K562 (cell line): ENCODE measurements around the gene SQOR. TPM values are rescaled to one million over a fixed set of nuclear protein-coding genes. Genes with fewer than 3 reads are reported as not detected.

Source experiments
- ATAC-seq: fragments of 200-7000 bp; cut with Tn5 transposase; 3 replicates; pipeline ENCODE4 v1.9.1; 2020; ENCODE audit warnings: moderate library complexity
- BruUV-seq: library from RNA; stranded (reverse); fragments of 400-500 nt; replicated peaks from 2 replicates; lab custom pipeline; 2021; lab: Mats Ljungman, UMichigan
- CTCF ChIA-PET: fragments of 300-600 bp; formaldehyde crosslinking; extraction: SDS; loops from one replicate; lab custom pipeline; 2021; ENCODE audit warnings: low intra/inter-chr PET ratio; lab: Yijun Ruan, JAX
- POLR2A ChIA-PET: fragments of 300-600, 350-650 bp; sonication (Branson Sonifier 250); formaldehyde crosslinking; extraction: SDS; loops from one replicate; lab custom pipeline; 2021; ENCODE audit warnings: antibody characterized with exemption, inconsistent platforms; lab: Yijun Ruan, JAX
- DNase-seq, 4 experiments: peaks; one replicate each; pipeline versions ENCODE4 v3.0.0 to v3.0.0-alpha.2; 2011 to 2018; ENCODE audit warnings: low spot score in 3 of 4, mixed read lengths in 3 of 4; ENCODE audit errors: extremely low read depth in 1 of 4
- FAIRE-seq: peaks from 2 replicates; lab custom pipeline; 2011; peaks lifted over from hg19 to GRCh38; lab: Jason Lieb, UNC
- H2AFZ ChIP-seq: 2 replicates; pipeline ENCODE4 v1.6.0; 2011; ENCODE audit warnings: low read depth, low read length, control low read depth, inconsistent platforms
- H3K27ac ChIP-seq: fragments of 200-600 bp; 3 replicates; pipeline ENCODE4 v1.8.0; 2011; ENCODE audit warnings: low read depth, mild to moderate bottlenecking, control low read depth, inconsistent platforms, low read length, moderate library complexity, mixed read lengths; ENCODE audit errors: extremely low read depth
- H3K27me3 ChIP-seq, 2 experiments: fragments of 300-600 bp in 1 of 2; 2 replicates in 1 of 2; 3 replicates in 1 of 2; pipeline versions ENCODE4 v1.6.0 to v1.8.0; 2011; ENCODE audit warnings: inconsistent platforms in 2 of 2, low read length in 2 of 2, mild to moderate bottlenecking in 1 of 2, mixed read lengths in 1 of 2, moderate library complexity in 1 of 2; ENCODE audit not compliant: control insufficient read depth in 2 of 2, insufficient read depth in 2 of 2
- H3K36me3 ChIP-seq: fragments of 300-600 bp; 3 replicates; pipeline ENCODE4 v1.8.0; 2011; ENCODE audit warnings: mild to moderate bottlenecking, low read length, inconsistent platforms; ENCODE audit not compliant: control insufficient read depth, insufficient read depth
- H3K4me1 ChIP-seq, 2 experiments: fragments of 200-600 bp in 1 of 2; replicated peaks in 1 of 2; 2 replicates in 1 of 2; 3 replicates in 1 of 2; pipeline versions ENCODE4 v1.5.1 to v1.8.0; 2011; ENCODE audit warnings: inconsistent platforms in 2 of 2, low read length in 2 of 2, mild to moderate bottlenecking in 1 of 2, mixed read lengths in 1 of 2, moderate library complexity in 1 of 2; ENCODE audit not compliant: control insufficient read depth in 2 of 2, insufficient read depth in 2 of 2
- H3K4me2 ChIP-seq: 2 replicates; pipeline ENCODE4 v1.6.1; 2011; ENCODE audit warnings: low read length, control low read depth, inconsistent platforms, mixed read lengths; ENCODE audit not compliant: insufficient read depth
- H3K4me3 ChIP-seq: fragments of 200-600 bp; sonication (generic), shearing (Covaris generic); 2 replicates; pipeline ENCODE4 v1.5.1; 2016; ENCODE audit warnings: control low read depth, inconsistent platforms
- H3K79me2 ChIP-seq: fragments of 200-600 bp; 3 replicates; pipeline ENCODE4 v1.8.0; 2011; ENCODE audit warnings: low read length, inconsistent platforms; ENCODE audit not compliant: control insufficient read depth, insufficient read depth
- H3K9ac ChIP-seq, 2 experiments: 2 replicates each; pipeline versions ENCODE4 v1.6.0 to v1.6.1; 2011; ENCODE audit warnings: low read depth in 2 of 2, low read length in 2 of 2, control low read depth in 1 of 2, inconsistent platforms in 1 of 2, mild to moderate bottlenecking in 1 of 2, mixed read lengths in 1 of 2; ENCODE audit not compliant: insufficient read depth in 1 of 2
- H3K9me1 ChIP-seq: one replicate; pipeline ENCODE4 v1.6.0; 2011; ENCODE audit warnings: inconsistent platforms, mild to moderate bottlenecking, low read length, moderate library complexity; ENCODE audit not compliant: control insufficient read depth, insufficient read depth
- H3K9me3 ChIP-seq: replicated peaks from 2 replicates; pipeline ENCODE4 v1.5.1; 2011; ENCODE audit warnings: low read depth, low read length, inconsistent platforms; ENCODE audit not compliant: control insufficient read depth, insufficient read depth
- H4K20me1 ChIP-seq: replicated peaks from 2 replicates; pipeline ENCODE4 v1.6.1; 2011; ENCODE audit warnings: low read length, inconsistent platforms, mixed read lengths; ENCODE audit not compliant: control insufficient read depth, insufficient read depth
- BACH1 ChIP-seq: fragments of 200-800 bp; sonication (Bioruptor generic); IDR thresholded peaks from 2 replicates; pipeline ENCODE4 v1.6.1; 2016; ENCODE audit warnings: missing genetic modification characterization, missing compliant biosample characterization
- CREB3 ChIP-seq: fragments of 450-650 bp; conservative IDR thresholded peaks from 2 replicates; pipeline ENCODE4 v1.6.1; 2016; ENCODE audit warnings: missing genetic modification characterization, low read depth, mild to moderate bottlenecking, missing compliant biosample characterization, moderate library complexity
- EGR1 ChIP-seq: fragments of 450-650 bp; conservative IDR thresholded peaks from 2 replicates; pipeline ENCODE4 v1.6.1; 2017; ENCODE audit warnings: mild to moderate bottlenecking
- HMBOX1 ChIP-seq: sonication (generic); IDR thresholded peaks from 2 replicates; pipeline ENCODE4 v1.6.1; 2016
- MEIS2 ChIP-seq: fragments of 450-650 bp; IDR thresholded peaks from 2 replicates; pipeline ENCODE4 v1.6.1; 2014; ENCODE audit warnings: mild to moderate bottlenecking; ENCODE audit not compliant: partially characterized antibody
- NR2F6 ChIP-seq: fragments of 450-650 bp; formaldehyde crosslinking; IDR thresholded peaks from 2 replicates; pipeline ENCODE4 v1.4.0; 2020; ENCODE audit warnings: mild to moderate bottlenecking
- PHF21A ChIP-seq: fragments of 450-650 bp; IDR thresholded peaks from 2 replicates; pipeline ENCODE4 v1.6.1; 2017; ENCODE audit warnings: low read depth, borderline replicate concordance
- POLR2H ChIP-seq: IDR thresholded peaks from 2 replicates; pipeline ENCODE4 v1.6.1; 2016; ENCODE audit warnings: missing genetic modification characterization, low read depth, mild to moderate bottlenecking, control low read depth, missing compliant biosample characterization, moderate library complexity
- PRDM10 ChIP-seq: fragments of 450-650 bp; IDR thresholded peaks from 2 replicates; pipeline ENCODE4 v1.6.1; 2018; ENCODE audit not compliant: partially characterized antibody
- SMAD3 ChIP-seq: fragments of 450-650 bp; formaldehyde crosslinking; conservative IDR thresholded peaks from 2 replicates; pipeline ENCODE4 v1.4.0; 2020; ENCODE audit warnings: mild to moderate bottlenecking
- SMARCA4 ChIP-seq: fragments of 450-650 bp; IDR thresholded peaks from 2 replicates; pipeline ENCODE4 v1.6.1; 2016
- ZNF134 ChIP-seq: fragments of 250-450 bp; sonication (Bioruptor Pico); conservative IDR thresholded peaks from 2 replicates; pipeline ENCODE4 v1.4.0; 2020
- ZNF165 ChIP-seq: fragments of 250-450 bp; sonication (Bioruptor Pico); IDR thresholded peaks from 2 replicates; pipeline ENCODE4 v1.4.0; 2020; ENCODE audit warnings: borderline replicate concordance
- ZSCAN32 ChIP-seq: fragments of 450-650 bp; formaldehyde crosslinking; IDR thresholded peaks from 2 replicates; pipeline ENCODE4 v1.4.0; 2020; ENCODE audit warnings: mild to moderate bottlenecking, moderate library complexity
- WGBS: fragments of 100-300 bp; shearing (Covaris generic); methylation state at CpG from one replicate; pipeline ENCODE4 v1.1.6; 2016; ENCODE audit warnings: low coverage, mixed read lengths; ENCODE audit not compliant: insufficient coverage; ENCODE audit errors: missing lambda C conversion rate; 5-methylcytosine and 5-hydroxymethylcytosine counted together
- in situ Hi-C: fragments of 300-500 bp; cut with MboI; formaldehyde crosslinking; loops from 4 replicates; pipeline ENCODE4 v1.15.0; 2018; ENCODE audit warnings: inconsistent platforms, mixed read lengths
- intact Hi-C: fragments of 100-400 bp; cut with micrococcal nuclease; formaldehyde crosslinking; loops from 2 replicates; pipeline ENCODE4 v1.14.2; 2022
- polyA plus RNA-seq, 8 experiments: library from polyadenylated mRNA; depleted of rRNA in 4 of 8; stranded (reverse) in 5 of 8; unstranded in 3 of 8; fragments of >200 nt; fragmentation: Nextera tagmentation in 2 of 8; fragmentation: Illumina TruSeq in 1 of 8; extraction: Ambion mirVana in 2 of 8; extraction: Trizol in 1 of 8; gene quantifications; 2 replicates each; pipeline versions ENCODE4 v1.2.1 to v1.2.3, GENCODE V29; 2011 to 2014; ENCODE audit warnings: inconsistent platforms in 1 of 8, missing spikeins in 1 of 8
- total RNA-seq, 7 experiments: library from RNA; depleted of rRNA in 6 of 7; stranded (reverse); fragments of >200 nt in 6 of 7; fragmentation: Illumina TruSeq in 2 of 7; extraction: Trizol in 2 of 7; gene quantifications; 2 replicates each; pipeline versions ENCODE4 v1.2.1 to v1.2.3, GENCODE V29; 2011 to 2021; ENCODE audit warnings: low replicate concordance in 1 of 7

SQOR gene
- total and polyA plus RNA-seq, 9 of the 15 experiments (the other 6 are each of a cell fraction or from before 2014, with no cell fraction given): 0.32 to 1.6 (median 1.1) TPM

- Histone ChIP-seq H3K9ac (peak overlapping the region; percentile 92 to 98), H3K9me3 (no peaks in the 10 kb centered on the region), H4K20me1 (no peaks in the 10 kb centered on the region), H3K9me1 (no peaks in the 10 kb centered on the region), H3K4me2 (peak overlapping the region; percentile 90), H3K4me3 (peak overlapping the region; percentile 80), H3K27ac (peak overlapping the region; percentile 93), H3K27me3 (no peaks in the 10 kb centered on the region), H2AFZ (peak overlapping the region; percentile 83), H3K36me3 (peaks cover 3% of the 10 kb centered on the region; the same call in 1 of the 3 replicates), H3K79me2 (peaks cover 58% of the 10 kb centered on the region), H3K4me1 (peaks cover 0 to 17% of the 10 kb centered on the region in 2 experiments; a peak in 3 of 5 replicates)
- POLR2A ChIA-PET: interaction anchor here (0.6 to 2.3 kb wide), 8 partner anchors 9 to 387 kb away, joined by 3 to 11 read pairs (median 4); no protein-coding TSS in a partner anchor
- intact Hi-C loops (loop anchor here (5.0 kb wide), 1 partner anchor 64 kb away; the partner anchor contains the start of gene SLC30A4), in situ Hi-C loops (no loop called here)
- peak in 1 of 4 experiments; percentile 23 for DNase-seq
- BruUV-seq: TSS peak; percentile 94
- 1% methylated on average over 14 of the region's 14 CpGs for WGBS
- FAIRE-seq: no peak
- peak; percentile 4 for ATAC-seq
- CTCF ChIA-PET: no interaction called here
- peak; percentile 5; the same call in 1 of the 2 replicates for TF ChIP-seq SMAD3 (CRISPR knock-in tag)
- TF ChIP-seq ZNF134: no peak
- TF ChIP-seq PRDM10: peak; percentile 63
- peak; percentile 25; the same call in 1 of the 2 replicates for TF ChIP-seq HMBOX1
- TF ChIP-seq EGR1: peak; percentile 29; the same call in 1 of the 2 replicates
- TF ChIP-seq ZNF165: peak; percentile 31; the same call in 1 of the 2 replicates
- peak; percentile 16; the same call in 1 of the 2 replicates for TF ChIP-seq SMARCA4
- TF ChIP-seq NR2F6 (CRISPR knock-in tag): no peak
- 0 out of 2 replicates have a peak, but pooled peaks have one; percentile 43 for TF ChIP-seq CREB3 (tag)
- TF ChIP-seq PHF21A: no peak
- peak; percentile 82; the same call in 1 of the 2 replicates for TF ChIP-seq POLR2H
- peak; percentile 5 for TF ChIP-seq MEIS2
- TF ChIP-seq BACH1 (tag): 0 out of 2 replicates have a peak, but pooled peaks have one; percentile 18
- peak; percentile 25; the same call in 1 of the 2 replicates for TF ChIP-seq ZSCAN32 (CRISPR knock-in tag)
Observed at GRCh38 chr15:45586601-45587094, 48.2 kb upstream of the SQOR start.
